Keratinocyte (primary cell): ENCODE measurements around the gene PYURF. TPM values are rescaled to one million over a fixed set of nuclear protein-coding genes. Genes with fewer than 3 reads are reported as not detected.

Experiments used
- DNase-seq: peaks from one replicate; pipeline ENCODE4 v3.0.0-alpha.2; 2011; ENCODE audit warnings: low read depth, missing footprints, low spot score
- FAIRE-seq: peaks from 2 replicates; lab custom pipeline; 2011; peaks lifted over from hg19 to GRCh38; lab: Jason Lieb, UNC
- H2AFZ ChIP-seq: 2 replicates; pipeline ENCODE4 v1.6.0; 2012; ENCODE audit warnings: low read length, control low read depth, inconsistent platforms; ENCODE audit not compliant: control insufficient read depth
- H3K27ac ChIP-seq: 2 replicates; pipeline ENCODE4 v1.5.1; 2011; ENCODE audit warnings: low read length; ENCODE audit not compliant: control insufficient read depth, insufficient read depth
- H3K27me3 ChIP-seq: 3 replicates; pipeline ENCODE4 v1.6.0; 2011; ENCODE audit warnings: low read length; ENCODE audit not compliant: control insufficient read depth, insufficient read depth; ENCODE audit errors: extremely low read depth
- H3K36me3 ChIP-seq, 2 experiments: 2 replicates in 1 of 2; 3 replicates in 1 of 2; pipeline ENCODE4 v1.5.1; 2011; ENCODE audit warnings: low read length in 2 of 2, mild to moderate bottlenecking in 1 of 2; ENCODE audit not compliant: control insufficient read depth in 2 of 2, insufficient read depth in 2 of 2; ENCODE audit errors: extremely low read depth in 1 of 2
- H3K4me1 ChIP-seq: 3 replicates; pipeline ENCODE4 v1.5.1; 2011; ENCODE audit warnings: low read length; ENCODE audit not compliant: control insufficient read depth, insufficient read depth; ENCODE audit errors: extremely low read depth
- H3K4me2 ChIP-seq: 3 replicates; pipeline ENCODE4 v1.6.0; 2011; ENCODE audit warnings: low read depth, low read length; ENCODE audit not compliant: control insufficient read depth, insufficient read depth; ENCODE audit errors: extremely low read depth
- H3K4me3 ChIP-seq, 3 experiments: fragments of 200-600 bp in 1 of 3; sonication (generic) in 1 of 3; 2 replicates in 2 of 3; 3 replicates in 1 of 3; pipeline ENCODE4 v1.5.1; 2011 to 2016; ENCODE audit warnings: low read length in 3 of 3, mild to moderate bottlenecking in 3 of 3, control low read depth in 2 of 3, inconsistent platforms in 1 of 3, low read depth in 1 of 3, mixed read lengths in 1 of 3, mixed run types in 1 of 3, moderate library complexity in 1 of 3; ENCODE audit not compliant: control insufficient read depth in 2 of 3, insufficient read depth in 2 of 3; ENCODE audit errors: extremely low read depth in 1 of 3
- H3K79me2 ChIP-seq: 2 replicates; pipeline ENCODE4 v1.6.0; 2012; ENCODE audit warnings: low read length; ENCODE audit not compliant: control insufficient read depth, insufficient read depth
- H3K9ac ChIP-seq: 3 replicates; pipeline ENCODE4 v1.6.0; 2011; ENCODE audit warnings: low read length; ENCODE audit not compliant: control insufficient read depth, insufficient read depth; ENCODE audit errors: extremely low read depth
- H3K9me1 ChIP-seq: 3 replicates; pipeline ENCODE4 v1.6.0; 2011; ENCODE audit warnings: low read length; ENCODE audit not compliant: control insufficient read depth, insufficient read depth; ENCODE audit errors: extremely low read depth
- H3K9me3 ChIP-seq: 2 replicates; pipeline ENCODE4 v1.5.1; 2012; ENCODE audit warnings: low read depth, low read length; ENCODE audit not compliant: control insufficient read depth
- H4K20me1 ChIP-seq: 3 replicates; pipeline ENCODE4 v1.6.0; 2011; ENCODE audit warnings: low read length; ENCODE audit not compliant: control insufficient read depth, insufficient read depth; ENCODE audit errors: extremely low read depth
- CTCF ChIP-seq, 3 experiments: IDR thresholded peaks in 1 of 3; conservative IDR thresholded peaks in 1 of 3; optimal IDR thresholded peaks in 1 of 3; 2 replicates in 2 of 3; 3 replicates in 1 of 3; pipeline versions ENCODE3 to v1.5.1; 2011; ENCODE audit warnings: low read length in 3 of 3, mild to moderate bottlenecking in 3 of 3, moderate library complexity in 2 of 3, control low read depth in 1 of 3, inconsistent platforms in 1 of 3; ENCODE audit not compliant: insufficient read depth in 2 of 3; ENCODE audit errors: extremely low read depth in 1 of 3
- EZH2 ChIP-seq: IDR thresholded peaks from one replicate; pipeline ENCODE4 v1.6.1; 2012; ENCODE audit warnings: inconsistent platforms, mild to moderate bottlenecking, low read length, moderate library complexity
- dilution Hi-C: fragments of 300-500 bp; cut with MboI; formaldehyde crosslinking; loops from one replicate; pipeline ENCODE4 v1.7.0; 2020; ENCODE audit warnings: low sequenced_read_pairs; ENCODE audit not compliant: extremely low pct_ligation_motif_present
- polyA plus RNA-seq, 5 experiments: library from polyadenylated mRNA; depleted of rRNA in 3 of 5; stranded (reverse) in 3 of 5; stranded (forward) in 1 of 5; unstranded in 1 of 5; fragments of >200 nt; gene quantifications; 1 replicate in 1 of 5; 2 replicates in 3 of 5; 3 replicates in 1 of 5; pipeline versions ENCODE4 v1.2.1 to v1.2.3, GENCODE V29; 2011 to 2012; ENCODE audit warnings: missing spikeins in 2 of 5, low read depth in 1 of 5, low replicate concordance in 1 of 5

PYURF gene
- polyA plus RNA-seq, 1 donor (not counting 4 experiments of a cell fraction or from before 2014, with no cell fraction given), result 95.6 TPM

DNA sequence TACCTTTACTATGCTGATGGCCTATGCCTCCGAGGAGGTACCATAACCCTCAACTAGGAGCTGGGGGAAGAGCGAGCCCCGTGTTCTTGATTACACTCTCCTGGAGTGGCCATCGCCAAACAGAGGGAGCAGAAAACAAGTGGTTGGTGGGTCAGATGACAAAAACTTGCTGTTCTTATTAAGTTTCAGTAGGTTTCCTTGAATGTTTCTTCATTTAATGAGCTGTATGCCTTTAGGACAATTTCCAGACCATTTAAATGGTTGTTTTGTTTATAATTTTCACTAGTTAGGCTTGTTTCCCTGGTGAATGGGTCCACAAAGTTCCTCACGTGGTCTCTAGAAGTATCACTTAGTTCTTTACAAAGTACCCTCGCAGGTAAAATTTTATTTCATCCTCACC lies 4.7 kb downstream of the PYURF start:
- Histone ChIP-seq H4K20me1 (no peaks in the 10 kb centered on the region), H3K4me2 (no peak overlapping the region), H3K27ac (no peak overlapping the region), H3K79me2 (peaks cover 32% of the 10 kb centered on the region), H3K9me1 (no peaks in the 10 kb centered on the region), H2AFZ (no peak overlapping the region), H3K27me3 (no peaks in the 10 kb centered on the region), H3K4me3 (no peak overlapping the region), H3K9ac (no peak overlapping the region), H3K4me1 (peaks cover 13% of the 10 kb centered on the region), H3K9me3 (no peaks in the 10 kb centered on the region), H3K36me3 (peaks cover 6 to 15% of the 10 kb centered on the region in 2 experiments)
- no peak for FAIRE-seq
- dilution Hi-C loops, result loop anchor here (25.0 kb wide), 1 partner anchor 282 kb away; no protein-coding TSS in a partner anchor
- TF ChIP-seq EZH2, result no peak
- TF ChIP-seq CTCF (optimal IDR thresholded peaks at IDR 0.05 in 1 of 3, IDR thresholded peaks at IDR 0.05 in 1 of 3, conservative IDR thresholded peaks at IDR 0.05 in 1 of 3; ENCODE audit: extremely low read depth in 1 of 3, insufficient read depth in 2 of 3, low read length in 3 of 3), result no peak
- no peak for DNase-seq

DNA sequence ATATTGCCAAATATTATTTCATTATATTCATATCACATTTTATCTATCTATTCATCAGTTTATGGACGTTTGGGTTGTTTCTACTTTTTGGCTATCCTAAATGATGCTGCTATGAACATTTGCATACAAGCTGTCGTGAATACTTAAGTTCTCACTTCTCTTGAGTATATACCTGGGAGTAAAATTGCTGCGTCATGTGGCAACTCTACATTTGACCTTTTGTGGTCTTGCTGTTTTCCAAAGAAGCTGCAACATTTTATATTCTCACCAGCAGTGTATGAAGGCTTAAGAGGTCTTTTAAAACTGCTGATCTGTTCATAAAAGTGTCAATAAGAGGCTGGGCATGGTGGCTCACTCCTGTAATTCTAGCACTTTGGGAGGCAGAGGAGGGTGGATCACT lies 5.8 kb downstream of the PYURF start:
- Histone ChIP-seq H3K4me2 (no peak overlapping the region), H3K4me3 (no peak overlapping the region), H2AFZ (no peak overlapping the region), H4K20me1 (no peaks in the 10 kb centered on the region), H3K9me3 (no peaks in the 10 kb centered on the region), H3K4me1 (peaks cover 11% of the 10 kb centered on the region), H3K27ac (no peak overlapping the region), H3K79me2 (peaks cover 22% of the 10 kb centered on the region), H3K36me3 (peaks cover 6 to 15% of the 10 kb centered on the region in 2 experiments), H3K27me3 (no peaks in the 10 kb centered on the region), H3K9ac (no peak overlapping the region), H3K9me1 (no peaks in the 10 kb centered on the region)
- dilution Hi-C loops, result loop anchor here (25.0 kb wide), 1 partner anchor 281 kb away; no protein-coding TSS in a partner anchor
- no peak for FAIRE-seq
- TF ChIP-seq EZH2 (no peak), CTCF (optimal IDR thresholded peaks at IDR 0.05 in 1 of 3, IDR thresholded peaks at IDR 0.05 in 1 of 3, conservative IDR thresholded peaks at IDR 0.05 in 1 of 3; ENCODE audit: extremely low read depth in 1 of 3, insufficient read depth in 2 of 3, low read length in 3 of 3) (no peak)
- DNase-seq, result no peak
